GM12873 (cell line): ENCODE measurements around the gene SLC34A2.

ENCODE experiments used
- CTCF ChIP-seq: IDR thresholded peaks from 2 replicates; pipeline ENCODE4 v1.5.1; 2012; ENCODE audit warnings: low read depth, mild to moderate bottlenecking, moderate library complexity, low read length, control low read depth; ENCODE audit not compliant: insufficient read depth; ENCODE audit errors: missing control alignments

Gene SLC34A2

GRCh38 chr4:25727711-25728493 is 72.3 kb downstream of the SLC34A2 start:
- no peak for TF ChIP-seq CTCF
